HEK293 (cell line): ENCODE data around the gene LRP1B.

Source experiments
- CTCF ChIA-PET: fragments of 350-600 bp; formaldehyde crosslinking; extraction: SDS; loops from one replicate; lab custom pipeline; 2021; ENCODE audit warnings: antibody characterized with exemption; lab: Yijun Ruan, JAX
- POLR2A ChIA-PET: fragments of 300-600 bp; formaldehyde crosslinking; extraction: SDS; loops from one replicate; lab custom pipeline; 2020; ENCODE audit warnings: antibody characterized with exemption, inconsistent platforms; lab: Yijun Ruan, JAX
- H3K27ac ChIP-seq: fragments of 200-500 bp; sonication (Bioruptor generic); 2 replicates; pipeline ENCODE4 v1.5.1; 2014; ENCODE audit warnings: low read depth, low read length, control low read depth, inconsistent platforms; ENCODE audit errors: extremely low read depth
- H3K36me3 ChIP-seq, 2 experiments: fragments of 200-500 bp in 1 of 2; sonication (Bioruptor generic) in 1 of 2; 1 replicate in 1 of 2; 2 replicates in 1 of 2; pipeline ENCODE4 v1.5.1; 2014 to 2017; ENCODE audit warnings: inconsistent platforms in 2 of 2, low read length in 2 of 2; ENCODE audit not compliant: control insufficient read depth in 2 of 2, insufficient read depth in 1 of 2
- H3K4me1 ChIP-seq: fragments of 200-500 bp; sonication (Bioruptor generic); 2 replicates; pipeline ENCODE4 v1.5.1; 2014; ENCODE audit warnings: mild to moderate bottlenecking, low read length, inconsistent platforms; ENCODE audit not compliant: control insufficient read depth, insufficient read depth
- H3K4me3 ChIP-seq: 2 replicates; pipeline ENCODE4 v1.5.1; 2011; ENCODE audit warnings: low read depth, mild to moderate bottlenecking, control low read depth, low read length, moderate library complexity
- H3K9me3 ChIP-seq: fragments of 200-500 bp; sonication (Bioruptor generic); 2 replicates; pipeline ENCODE4 v1.5.1; 2014; ENCODE audit warnings: low read depth, low read length, inconsistent platforms; ENCODE audit not compliant: control insufficient read depth, insufficient read depth
- GLI4 ChIP-seq: fragments of 450-650 bp; formaldehyde crosslinking; IDR thresholded peaks from 2 replicates; pipeline ENCODE4 v1.5.1; 2016; ENCODE audit warnings: missing biosample characterization, missing genetic modification characterization
- HIC1 ChIP-seq: fragments of 450-650 bp; formaldehyde crosslinking; IDR thresholded peaks from 2 replicates; pipeline ENCODE4 v1.5.1; 2016; ENCODE audit warnings: missing biosample characterization, missing genetic modification characterization
- PRDM10 ChIP-seq: fragments of 450-650 bp; formaldehyde crosslinking; IDR thresholded peaks from 2 replicates; pipeline ENCODE4 v1.5.1; 2016; ENCODE audit warnings: missing biosample characterization, missing genetic modification characterization
- PRDM6 ChIP-seq: fragments of 450-650 bp; formaldehyde crosslinking; IDR thresholded peaks from 2 replicates; pipeline ENCODE4 v1.5.1; 2017; ENCODE audit warnings: missing biosample characterization, missing genetic modification characterization
- REST ChIP-seq: fragments of 450-650 bp; formaldehyde crosslinking; IDR thresholded peaks from 2 replicates; pipeline ENCODE4 v1.5.1; 2016; ENCODE audit warnings: missing biosample characterization, missing genetic modification characterization
- ZNF221 ChIP-seq: fragments of 450-650 bp; formaldehyde crosslinking; IDR thresholded peaks from 2 replicates; pipeline ENCODE4 v1.5.1; 2017; ENCODE audit warnings: missing biosample characterization, missing genetic modification characterization, borderline replicate concordance
- ZNF426 ChIP-seq: fragments of 450-650 bp; formaldehyde crosslinking; IDR thresholded peaks from 2 replicates; pipeline ENCODE4 v1.5.1; 2017; ENCODE audit warnings: missing biosample characterization, missing genetic modification characterization, mild to moderate bottlenecking, inconsistent platforms, moderate library complexity
- ZNF433 ChIP-seq: fragments of 450-650 bp; formaldehyde crosslinking; IDR thresholded peaks from 2 replicates; pipeline ENCODE4 v1.5.1; 2016; ENCODE audit warnings: missing biosample characterization, missing genetic modification characterization, low read depth
- ZNF513 ChIP-seq: fragments of 450-650 bp; IDR thresholded peaks from 2 replicates; pipeline ENCODE4 v1.5.1; 2018; ENCODE audit warnings: missing biosample characterization, missing genetic modification characterization
- ZNF792 ChIP-seq: fragments of 450-650 bp; formaldehyde crosslinking; IDR thresholded peaks from 2 replicates; pipeline ENCODE4 v1.5.1; 2016; ENCODE audit warnings: missing biosample characterization, missing genetic modification characterization
- ZSCAN30 ChIP-seq: fragments of 450-650 bp; IDR thresholded peaks from 2 replicates; pipeline ENCODE4 v1.5.1; 2018; ENCODE audit warnings: missing biosample characterization, mild to moderate bottlenecking, missing genetic modification characterization, moderate library complexity

Gene LRP1B

GRCh38 chr2:140359056-140359771 lies 1771.6 kb downstream of the LRP1B start:
- ChIA-PET POLR2A (no interaction called here), CTCF (interaction anchor here (0.8 kb wide), 1 partner anchor 34 kb away, joined by 4 read pairs; no protein-coding TSS in a partner anchor)
- Histone ChIP-seq H3K27ac (no peak overlapping the region), H3K4me1 (no peaks in the 10 kb centered on the region), H3K36me3 (no peaks in the 10 kb centered on the region), H3K4me3 (no peak overlapping the region), H3K9me3 (no peaks in the 10 kb centered on the region)
- no peak for TF ChIP-seq GLI4 (tag by site-specific recombination)

GRCh38 chr2:140356697-140357096 lies 1774.1 kb downstream of the LRP1B start:
- TF ChIP-seq HIC1 (tag by site-specific recombination) (no peak), PRDM6 (tag by site-specific recombination) (no peak), ZNF792 (tag by site-specific recombination) (no peak), ZNF433 (tag by site-specific recombination) (no peak)
- no peaks in the 10 kb centered on the region for H3K4me1 ChIP-seq
- no peaks in the 10 kb centered on the region for H3K36me3 ChIP-seq
- no peak overlapping the region for H3K27ac ChIP-seq
- ChIA-PET POLR2A (no interaction called here), CTCF (interaction anchor here (0.7 kb wide), 1 partner anchor 19 kb away, joined by 3 read pairs; no protein-coding TSS in a partner anchor)
- no peak overlapping the region for H3K4me3 ChIP-seq
- no peaks in the 10 kb centered on the region for H3K9me3 ChIP-seq

GRCh38 chr2:140355511-140356090 lies 1775.2 kb downstream of the LRP1B start:
- Histone ChIP-seq H3K4me1 (no peaks in the 10 kb centered on the region), H3K27ac (no peak overlapping the region), H3K36me3 (no peaks in the 10 kb centered on the region), H3K9me3 (no peaks in the 10 kb centered on the region), H3K4me3 (no peak overlapping the region)
- ChIA-PET CTCF (no interaction called here), POLR2A (no interaction called here)
- TF ChIP-seq REST (tag by site-specific recombination) (no peak), ZNF792 (tag by site-specific recombination) (no peak), PRDM10 (no peak), ZNF513 (tag by site-specific recombination) (no peak), ZSCAN30 (no peak), ZNF221 (tag by site-specific recombination) (no peak), ZNF426 (no peak)
